LoVo (cell line): ENCODE results near the gene SNCAIP.

ENCODE experiments used
- DNase-seq: peaks from one replicate; pipeline ENCODE4 v3.0.0-alpha.2; 2016; ENCODE audit warnings: low spot score

Gene SNCAIP

DNA sequence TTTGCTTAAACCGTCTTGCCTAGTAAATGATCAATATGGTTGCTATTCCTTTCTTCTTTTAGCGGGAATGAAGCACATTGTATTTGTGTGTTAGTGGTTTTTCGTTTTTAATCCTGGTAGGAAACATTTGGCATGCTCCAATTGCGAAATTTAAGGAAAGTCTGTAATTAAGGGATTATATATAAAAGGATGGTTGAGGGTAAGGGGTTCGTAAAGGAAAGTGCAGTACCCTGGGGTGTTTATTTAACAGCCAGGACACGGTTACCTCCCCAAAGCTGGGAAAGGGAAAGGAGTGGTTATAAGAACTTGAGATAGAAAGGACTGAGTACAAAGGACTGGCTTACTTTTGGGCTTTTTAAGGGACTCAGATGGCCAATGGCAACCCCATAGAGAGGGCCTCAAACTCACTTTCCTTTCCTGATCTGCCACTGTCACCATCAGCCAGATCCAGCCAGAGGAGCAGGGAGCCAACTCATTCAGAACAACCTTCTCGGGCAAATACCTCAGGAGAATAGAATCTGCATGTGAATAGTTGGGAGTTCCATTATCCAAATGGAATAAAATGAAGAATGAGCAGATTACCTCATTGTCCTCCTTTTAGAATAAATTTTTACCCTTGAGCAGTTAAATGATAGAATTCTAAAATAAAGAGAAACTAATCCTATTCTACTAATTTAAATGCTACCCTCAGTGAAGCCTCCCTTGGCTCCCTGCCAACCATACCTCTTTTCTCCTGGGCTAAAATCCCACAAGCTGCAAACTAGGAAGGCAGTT is 117.7 kb downstream of the SNCAIP start:
- DNase-seq: no peak

DNA sequence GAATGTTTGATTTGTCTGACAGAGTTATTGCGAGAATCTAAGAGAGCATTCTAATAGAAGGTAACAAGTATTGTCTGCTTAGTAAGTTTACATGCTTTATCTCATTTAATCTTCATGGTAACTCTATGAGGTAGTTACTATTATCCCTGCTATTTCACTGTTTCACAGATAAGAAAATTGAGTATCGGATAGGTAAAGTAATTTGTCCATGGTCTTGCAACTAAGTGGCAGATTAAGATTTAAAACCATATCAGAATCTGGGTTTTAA is 118.2 kb downstream of the SNCAIP start:
- DNase-seq: no peak

DNA sequence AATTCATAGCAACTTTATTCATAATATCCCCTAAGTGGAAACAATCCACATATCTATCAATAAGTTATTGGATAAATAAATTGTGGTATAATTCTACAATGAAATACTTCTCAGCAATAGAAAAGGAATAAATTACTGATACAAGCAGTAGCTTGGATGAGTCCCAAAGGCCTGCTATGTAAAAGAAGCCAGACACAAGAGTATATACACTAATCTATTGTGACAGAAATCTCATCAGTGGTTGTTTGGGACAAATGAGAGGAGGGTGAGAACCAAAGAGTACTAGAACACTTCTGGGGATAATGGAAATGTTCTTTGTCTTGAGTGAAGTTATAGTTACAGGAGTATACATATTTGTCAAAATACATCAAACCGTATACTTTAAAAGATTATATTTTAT is 119.3 kb downstream of the SNCAIP start:
- no peak for DNase-seq

DNA sequence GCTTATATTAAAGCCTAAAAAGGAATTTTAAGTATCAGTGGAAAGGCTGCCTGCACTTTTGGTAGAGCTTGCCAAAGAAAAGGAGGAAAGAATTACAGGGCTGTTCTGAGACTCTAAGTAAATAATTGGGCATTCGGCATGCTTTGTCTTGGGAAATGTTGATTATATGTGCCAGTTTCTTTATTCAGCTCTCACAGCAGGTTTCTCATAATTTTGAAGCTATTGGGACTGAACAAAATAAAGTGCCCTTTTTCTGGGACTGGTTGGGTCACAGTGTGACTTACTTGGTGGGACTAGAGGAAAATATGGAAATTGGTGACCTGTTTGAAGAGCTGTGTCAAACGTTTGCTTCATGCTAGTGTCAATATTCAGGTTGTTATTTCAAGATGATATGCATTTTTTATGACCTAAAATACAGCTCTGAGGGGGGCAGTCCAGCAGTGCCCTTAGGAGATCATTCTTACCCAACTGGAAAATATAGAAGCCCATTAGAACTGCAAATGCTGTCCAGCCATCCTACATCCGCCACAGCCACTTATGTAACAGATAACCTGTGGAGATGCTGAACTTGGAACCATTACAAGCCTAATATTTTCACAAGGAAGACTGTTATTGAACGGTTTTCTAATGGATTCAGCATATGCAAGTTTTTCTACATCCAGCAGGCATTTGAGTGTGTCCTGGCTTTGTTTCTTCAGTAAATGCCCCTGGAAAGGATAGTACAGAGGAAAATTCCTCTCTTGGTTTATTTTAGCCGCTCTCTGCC is 122.4 kb downstream of the SNCAIP start:
- DNase-seq: no peak

DNA sequence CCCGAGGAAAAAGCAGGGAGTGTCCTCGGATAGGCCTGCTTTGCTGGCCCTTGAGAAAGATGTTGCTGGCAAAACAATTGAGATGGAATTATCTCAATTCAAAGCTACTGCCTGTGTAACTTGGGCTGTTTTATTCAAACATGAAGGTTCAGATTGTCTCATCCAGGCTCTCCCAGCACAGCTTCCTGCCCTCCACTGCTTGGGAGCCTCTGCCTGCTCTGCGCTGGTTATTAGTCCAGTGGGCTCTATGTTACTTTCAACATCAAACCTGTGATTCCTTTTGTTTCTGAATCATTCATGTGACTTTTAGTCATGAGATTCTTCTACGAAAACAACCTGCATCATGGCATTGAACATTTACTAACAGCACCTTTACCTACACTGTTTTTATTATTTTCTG is 123.2 kb downstream of the SNCAIP start:
- DNase-seq: no peak

DNA sequence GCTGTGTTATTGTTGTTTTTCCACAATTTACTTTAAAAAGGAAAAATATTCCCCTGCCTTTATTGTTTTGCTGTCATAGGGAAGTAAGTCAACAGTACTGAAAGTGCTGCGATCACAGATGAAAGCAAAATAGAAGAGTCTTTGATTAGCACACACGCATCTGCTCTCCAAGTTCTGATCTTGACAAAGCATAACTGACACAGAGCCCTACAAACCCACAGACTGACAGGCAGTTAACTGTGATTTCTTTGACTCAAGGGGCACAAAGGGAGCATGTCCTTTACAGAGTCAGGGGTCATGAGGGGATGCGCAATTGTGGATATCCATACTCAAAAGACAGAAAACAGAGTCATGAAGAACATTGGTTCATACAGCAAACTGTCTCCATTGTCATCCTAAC is 123.7 kb downstream of the SNCAIP start:
- no peak for DNase-seq

DNA sequence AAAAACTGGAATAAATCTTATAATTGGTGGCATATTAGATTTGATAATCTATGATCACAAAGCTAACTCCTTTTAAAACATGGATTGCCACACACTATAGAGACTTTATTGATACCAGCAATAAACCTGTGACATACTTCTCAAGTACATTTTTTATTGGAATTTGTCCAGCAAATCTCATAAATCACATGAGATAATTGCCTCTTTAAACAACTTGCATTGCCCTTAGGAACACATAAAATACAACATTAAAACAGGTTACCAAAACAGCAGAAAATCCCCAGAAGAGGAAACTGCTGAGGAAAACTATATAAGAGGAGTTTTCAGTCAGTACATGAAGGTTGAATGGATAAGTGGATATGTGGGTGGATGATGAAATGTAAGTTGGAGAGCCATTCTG is 124.6 kb downstream of the SNCAIP start:
- no peak for DNase-seq

DNA sequence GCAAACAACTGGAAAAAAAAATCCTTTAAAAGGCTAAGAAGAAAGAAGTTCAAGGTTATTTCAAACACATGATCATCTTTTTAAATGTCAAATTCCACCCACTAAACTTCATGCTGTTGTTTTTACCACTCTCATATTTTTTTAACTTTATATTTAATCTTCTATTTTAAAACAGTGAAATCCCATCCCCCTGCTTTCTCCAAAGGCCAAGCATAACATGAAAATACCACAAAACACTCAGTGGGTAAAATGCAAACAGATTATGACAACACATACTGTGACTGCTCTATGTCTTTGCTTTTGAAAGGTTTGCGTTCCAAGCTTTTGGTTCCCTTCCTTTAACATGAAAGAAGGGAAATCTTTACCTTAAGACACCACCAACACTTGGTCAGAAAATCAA is 127.6 kb downstream of the SNCAIP start:
- DNase-seq: no peak

DNA sequence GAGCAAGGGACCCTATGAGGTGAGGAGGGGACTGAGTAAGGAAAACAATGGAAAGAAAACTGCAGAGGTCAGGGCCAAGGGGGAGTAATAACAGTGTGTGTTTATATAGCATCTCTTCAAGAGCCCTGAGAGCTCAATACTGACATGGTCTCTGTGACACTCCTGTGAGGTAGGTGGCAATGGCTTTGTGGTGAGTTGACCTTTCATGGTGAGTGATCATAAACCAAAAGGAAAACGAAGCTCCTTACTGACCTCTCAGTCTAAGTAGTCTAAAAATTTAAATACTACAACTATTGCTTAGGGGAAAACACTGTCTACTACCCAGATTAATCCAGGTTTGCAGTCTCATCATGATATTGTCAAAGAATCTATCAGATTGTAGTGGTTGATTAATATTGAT is 130.9 kb downstream of the SNCAIP start:
- no peak for DNase-seq

DNA sequence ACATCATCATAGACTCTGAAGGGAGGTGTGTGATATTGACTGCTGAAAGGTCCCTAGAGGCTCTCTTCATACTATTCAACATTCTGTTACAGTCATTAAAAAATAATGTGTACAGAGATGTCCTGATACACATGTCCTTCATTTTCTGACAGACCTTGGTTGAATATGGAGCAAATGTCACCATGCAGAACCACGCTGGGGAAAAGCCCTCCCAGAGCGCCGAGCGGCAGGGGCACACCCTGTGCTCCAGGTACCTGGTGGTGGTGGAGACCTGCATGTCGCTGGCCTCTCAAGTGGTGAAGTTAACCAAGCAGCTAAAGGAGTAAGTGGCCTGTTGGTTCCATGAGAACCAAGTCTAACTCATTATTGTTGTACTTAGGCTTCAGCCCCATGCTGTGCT is 132.4 kb downstream of the SNCAIP start:
- DNase-seq: no peak

DNA sequence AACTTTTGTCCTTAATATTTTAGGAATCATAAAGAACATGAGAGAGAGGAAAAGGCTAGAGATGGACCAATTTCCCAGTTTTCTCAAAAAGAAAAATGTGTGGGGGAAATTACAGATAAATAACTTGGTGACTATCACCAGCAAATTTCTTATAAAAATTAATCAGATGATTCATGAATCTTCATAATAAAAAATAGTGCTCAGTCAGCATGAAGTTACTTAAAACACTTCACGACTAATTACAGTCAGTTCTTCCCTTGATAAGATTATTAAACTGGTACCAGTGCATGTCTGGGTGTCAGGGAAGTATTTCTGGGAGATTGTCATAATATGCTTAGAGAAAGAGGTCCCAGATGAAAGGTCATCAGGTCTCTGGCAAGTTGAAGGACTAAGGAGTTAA is 133.0 kb downstream of the SNCAIP start:
- DNase-seq: no peak

DNA sequence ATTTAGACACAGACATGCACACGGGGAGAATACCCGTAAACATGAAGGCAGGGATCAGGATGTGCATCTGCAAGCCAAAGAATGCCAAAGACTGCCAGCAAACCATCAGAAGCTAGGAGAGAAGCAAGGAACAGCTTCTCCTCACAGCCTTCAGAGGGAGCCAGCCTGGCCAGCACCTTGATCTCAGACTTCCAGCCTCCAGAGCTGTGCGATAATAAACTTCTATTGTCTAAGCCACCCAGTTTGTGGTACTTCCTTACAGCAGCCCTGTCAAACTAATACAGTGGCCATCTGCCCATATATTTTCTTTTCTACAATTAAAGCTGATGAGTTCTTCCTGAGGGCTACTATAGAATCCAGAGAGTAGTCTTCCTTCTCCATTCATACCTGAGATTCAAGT is 135.0 kb downstream of the SNCAIP start:
- no peak for DNase-seq

DNA sequence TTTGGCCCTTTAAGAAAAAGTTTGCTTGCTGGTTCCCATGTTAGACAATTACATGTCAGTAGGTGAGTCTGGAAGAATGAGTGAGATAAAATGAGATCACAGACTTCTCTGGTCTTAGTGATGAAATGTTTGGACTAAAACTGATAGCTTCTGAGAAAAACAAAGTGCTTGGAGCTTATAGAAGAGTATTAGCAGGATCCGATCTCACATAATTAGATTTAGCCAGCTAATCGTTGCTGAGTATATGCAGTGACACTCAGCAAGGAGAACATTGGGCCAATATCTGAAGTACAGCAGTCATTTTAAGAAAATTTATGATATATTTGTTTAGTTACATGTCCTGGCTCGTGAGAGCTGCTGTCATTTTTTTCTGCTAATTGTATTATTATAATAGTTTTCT is 135.8 kb downstream of the SNCAIP start:
- no peak for DNase-seq

DNA sequence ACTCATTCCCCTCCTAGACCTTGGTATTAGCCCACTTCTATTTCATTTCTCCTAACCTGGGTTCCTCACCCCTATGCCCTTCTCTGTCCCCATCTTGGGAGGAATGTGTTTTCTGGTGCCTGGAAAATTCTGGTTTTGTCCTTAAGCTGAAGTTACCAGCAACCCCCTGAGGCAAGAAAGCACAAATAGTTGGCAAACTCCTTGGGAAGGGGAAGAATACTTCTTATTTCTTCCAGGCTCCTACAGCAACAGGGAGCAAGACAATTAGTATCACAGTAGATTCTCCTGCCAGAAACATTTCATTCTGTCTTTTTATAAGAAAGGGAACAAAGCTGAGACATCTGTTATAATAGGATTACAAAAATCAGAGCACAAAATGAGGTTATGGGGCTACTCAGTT is 142.5 kb downstream of the SNCAIP start:
- no peak for DNase-seq

DNA sequence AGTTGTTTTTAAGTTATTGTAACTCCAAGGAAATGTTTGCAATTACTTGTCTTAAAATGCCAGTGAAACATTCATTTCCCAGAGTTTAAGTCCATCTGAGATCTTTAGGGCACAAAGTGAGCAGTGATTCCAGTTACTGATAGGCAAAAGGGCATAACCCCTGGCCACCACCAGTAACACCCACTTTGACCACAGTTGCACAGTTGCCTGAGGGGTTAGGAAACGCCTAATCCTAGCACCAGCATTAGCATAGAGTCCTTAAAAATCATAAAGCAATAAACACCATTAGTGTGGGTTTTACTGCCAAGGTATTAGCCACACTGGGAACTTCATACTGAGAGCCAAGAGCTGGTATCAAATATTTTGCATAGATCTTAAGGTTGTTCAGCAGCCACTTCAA is 143.9 kb downstream of the SNCAIP start:
- DNase-seq: no peak

DNA sequence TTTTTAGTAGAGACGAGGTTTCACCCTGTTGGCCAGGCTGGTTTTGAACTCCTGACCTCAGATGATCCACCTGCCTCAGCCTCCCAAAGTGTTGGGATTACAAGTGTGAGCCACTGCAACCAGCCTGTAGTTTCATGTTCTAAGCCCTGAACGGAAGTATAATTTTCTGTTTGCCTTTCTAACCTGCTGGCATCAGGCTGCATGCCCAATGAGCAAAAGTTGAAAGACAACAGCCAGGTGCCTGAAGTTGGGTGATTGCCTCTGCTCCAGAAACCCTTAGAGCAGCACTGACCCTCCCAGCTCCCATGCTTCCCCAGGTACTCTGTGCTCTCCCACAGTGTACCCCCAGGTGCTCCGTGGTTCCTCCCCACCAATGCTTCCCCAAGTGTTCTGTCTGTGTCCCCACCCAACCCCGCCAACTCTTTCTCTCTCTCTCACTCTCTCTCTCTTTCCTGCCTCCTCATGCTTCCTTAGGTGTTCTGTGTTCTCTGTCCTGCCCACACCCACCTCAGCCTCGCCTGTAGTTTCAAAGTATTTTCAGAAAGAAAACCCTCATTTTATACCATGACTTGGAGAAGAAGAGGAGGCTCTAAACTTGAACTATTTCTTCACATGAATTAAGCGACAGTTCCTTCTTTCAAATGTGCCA is 145.3 kb downstream of the SNCAIP start:
- no peak for DNase-seq

DNA sequence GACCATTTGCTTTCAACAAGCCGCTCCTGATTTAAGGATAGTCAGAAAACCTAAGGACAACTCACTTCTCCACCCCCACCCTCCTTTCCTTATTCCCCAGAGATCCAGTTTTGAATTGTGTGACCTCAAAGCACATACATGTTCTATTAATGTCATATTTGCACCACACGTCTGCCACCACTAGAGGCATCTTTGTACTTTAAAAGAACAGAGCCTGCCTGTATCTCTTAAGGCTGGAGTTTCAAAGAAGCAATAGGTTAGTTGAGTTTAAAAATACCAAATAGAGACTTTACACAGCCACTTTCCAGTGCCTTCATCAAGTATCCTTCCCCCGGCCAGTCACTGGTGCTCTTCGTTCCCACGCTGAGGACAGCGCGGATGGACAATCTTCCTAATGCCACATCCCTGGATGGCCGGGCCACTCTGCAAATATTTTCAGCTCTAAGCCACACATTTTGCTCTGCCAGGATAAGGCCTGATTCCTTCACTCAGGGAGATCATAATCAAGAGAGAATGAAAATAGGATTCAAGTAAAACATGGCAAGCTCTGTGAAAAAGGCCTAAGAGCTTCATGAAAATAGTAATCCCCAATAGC is 146.3 kb downstream of the SNCAIP start:
- peak; percentile 38 for DNase-seq

DNA sequence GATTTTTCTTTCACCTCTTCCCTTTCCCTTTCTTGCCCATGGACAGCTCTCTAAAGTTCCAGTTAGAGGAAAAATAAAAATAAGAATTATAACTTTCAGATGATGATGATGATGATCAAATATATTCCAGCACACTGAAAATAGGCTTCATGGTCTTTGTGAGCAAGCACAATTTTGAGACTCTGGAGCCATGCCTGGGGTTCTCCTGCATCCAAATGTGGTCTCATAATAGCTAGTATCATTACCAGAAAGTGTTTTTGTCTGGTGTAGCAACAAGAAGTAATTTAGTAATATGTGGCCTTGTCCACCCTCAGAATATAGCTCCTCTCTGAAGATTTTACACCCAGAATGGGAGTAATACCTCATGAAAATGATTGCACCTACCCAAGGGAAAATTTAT is 150.4 kb downstream of the SNCAIP start:
- DNase-seq: no peak

DNA sequence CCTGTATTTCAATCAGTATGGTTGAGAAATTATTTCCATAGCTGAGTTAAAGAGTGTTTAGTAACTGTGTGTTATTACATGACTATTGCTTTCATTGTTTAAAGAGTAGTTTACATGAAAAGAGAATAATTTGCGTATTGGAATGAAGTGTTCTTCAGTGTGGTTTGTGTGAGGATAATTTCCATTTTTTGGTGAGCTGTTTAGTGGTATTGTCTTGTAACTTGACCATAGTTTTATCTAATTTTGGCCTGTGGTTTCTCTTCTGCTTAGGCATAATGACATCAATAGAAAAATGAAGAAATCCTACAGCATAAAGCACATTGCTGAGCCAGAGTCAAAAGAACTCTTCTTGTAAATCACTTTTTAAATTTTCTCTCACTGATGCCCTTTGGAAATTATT is 151.2 kb downstream of the SNCAIP start:
- DNase-seq: no peak

DNA sequence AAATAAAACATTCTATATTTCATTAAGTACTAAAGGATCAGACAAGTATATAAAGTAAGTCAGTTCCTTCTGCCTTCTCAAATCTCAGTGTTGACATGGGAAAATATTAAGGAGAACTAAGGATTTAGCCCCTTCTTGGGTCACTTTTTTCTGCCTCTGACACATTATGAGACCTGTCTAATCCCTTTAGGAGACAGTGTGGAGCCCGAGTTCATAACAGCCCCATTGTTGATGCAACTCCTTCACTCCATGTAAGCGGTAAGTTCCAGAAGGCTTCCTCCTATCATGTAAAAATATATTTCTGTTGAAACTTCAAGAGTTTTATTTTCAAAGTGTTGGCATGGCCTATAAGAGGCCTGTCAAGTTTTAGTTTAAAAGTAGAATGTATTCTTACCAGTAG is 152.2 kb downstream of the SNCAIP start:
- DNase-seq: no peak

DNA sequence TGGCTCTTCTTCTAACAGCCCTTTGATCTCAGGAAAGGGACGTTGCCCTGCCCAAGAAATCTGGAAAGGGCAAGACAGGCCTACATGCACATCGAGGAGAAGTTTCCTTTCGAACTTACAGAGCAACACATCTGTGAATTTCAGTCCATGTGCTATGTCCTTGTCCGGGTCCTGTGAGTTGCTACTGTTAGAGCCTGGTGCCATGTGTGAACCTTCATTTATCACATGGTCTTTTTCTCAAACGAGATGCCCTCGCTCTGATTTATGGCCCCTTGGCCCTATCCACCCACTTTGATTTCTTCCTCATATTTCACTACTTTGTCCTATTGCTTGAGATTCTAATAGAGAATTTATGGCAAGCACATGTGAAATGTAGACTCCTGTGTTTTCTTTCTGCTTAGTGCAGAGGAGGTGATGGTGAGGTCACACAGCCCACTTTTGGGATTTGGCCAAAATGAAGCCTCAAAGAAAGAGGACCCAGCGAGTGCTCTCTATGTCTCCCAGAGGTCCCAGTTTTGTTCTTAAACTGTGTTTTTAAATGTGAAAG is 153.1 kb downstream of the SNCAIP start:
- no peak for DNase-seq

DNA sequence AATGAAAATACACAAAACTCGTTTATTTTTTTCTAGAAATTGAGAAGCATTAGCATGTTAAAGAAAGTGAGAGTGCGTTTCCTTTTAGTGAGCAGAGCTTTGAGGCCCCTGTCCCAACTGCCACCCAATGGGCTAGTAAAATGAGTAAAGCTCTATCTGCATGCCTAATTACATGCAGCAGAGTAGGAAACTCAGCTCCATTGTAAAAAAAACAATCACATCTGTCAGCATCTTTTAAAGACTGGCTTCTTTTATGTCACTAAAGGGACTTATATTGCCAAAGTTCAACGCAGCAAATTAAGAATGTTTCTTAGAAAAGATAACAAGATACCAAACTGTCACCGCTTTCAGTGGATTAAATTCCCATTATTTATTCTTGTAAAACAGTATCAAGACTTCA is 154.0 kb downstream of the SNCAIP start:
- DNase-seq: no peak
